K562 (cell line): ENCODE measurements around the gene SAMM50. TPM values are rescaled to one million over a fixed set of nuclear protein-coding genes. Genes with fewer than 3 reads are reported as not detected.
A peak's percentile ranks its signal among the peaks of the same experiment; 100 is the strongest.

ENCODE experiments used
- ATF4 ChIP-seq: fragments of 450-650 bp; formaldehyde crosslinking; IDR thresholded peaks from 2 replicates; pipeline ENCODE4 v1.4.0; 2022; ENCODE audit warnings: mild to moderate bottlenecking, moderate library complexity
- BRCA1 ChIP-seq, 2 experiments: fragments of 450-650 bp in 1 of 2; sonication (generic) in 1 of 2; formaldehyde crosslinking in 1 of 2; IDR thresholded peaks; 2 replicates each; pipeline versions ENCODE4 v1.5.0 to v1.6.1; 2017 to 2020; ENCODE audit warnings: mild to moderate bottlenecking in 1 of 2, missing genetic modification reagents in 1 of 2
- CCNT2 ChIP-seq: IDR thresholded peaks from 2 replicates; pipeline ENCODE4 v1.6.1; 2011; ENCODE audit warnings: borderline replicate concordance, low read depth, mild to moderate bottlenecking, moderate library complexity, mixed read lengths, low read length; ENCODE audit not compliant: insufficient read length; ENCODE audit errors: extremely low read depth
- CREM ChIP-seq: IDR thresholded peaks from 2 replicates; pipeline ENCODE4 v1.6.1; 2014; ENCODE audit warnings: antibody characterized with exemption, low read depth
- HDAC2 ChIP-seq: fragments of 450-650 bp; IDR thresholded peaks from 2 replicates; pipeline ENCODE4 v1.6.1; 2016; ENCODE audit warnings: mild to moderate bottlenecking
- ID3 ChIP-seq, 2 experiments: fragments of 250-450 bp in 1 of 2; fragments of 450-650 bp in 1 of 2; sonication (Bioruptor Pico) in 1 of 2; IDR thresholded peaks; 2 replicates each; pipeline versions ENCODE4 v1.6.1 to v1.8.0; 2016 to 2021; ENCODE audit warnings: mild to moderate bottlenecking in 2 of 2, moderate library complexity in 2 of 2, missing compliant biosample characterization in 1 of 2, missing genetic modification characterization in 1 of 2
- LARP7 ChIP-seq: fragments of 450-650 bp; IDR thresholded peaks from 2 replicates; pipeline ENCODE4 v1.6.1; 2016
- MBD2 ChIP-seq: sonication (generic); IDR thresholded peaks from 2 replicates; pipeline ENCODE4 v1.6.1; 2016; ENCODE audit warnings: low read depth, borderline replicate concordance
- MTA3 ChIP-seq: fragments of 450-650 bp; formaldehyde crosslinking; IDR thresholded peaks from 2 replicates; pipeline ENCODE4 v1.6.1; 2017; ENCODE audit warnings: mild to moderate bottlenecking, borderline replicate concordance
- MYC ChIP-seq, 2 experiments: fragments of 250-450 bp in 1 of 2; sonication (Bioruptor Pico) in 1 of 2; IDR thresholded peaks; 2 replicates each; pipeline versions ENCODE4 v1.5.1 to v1.6.1; 2012 to 2021; ENCODE audit warnings: low read depth in 2 of 2, borderline replicate concordance in 1 of 2, improper control_type of control experiment in 1 of 2, low read length in 1 of 2, mild to moderate bottlenecking in 1 of 2, moderate library complexity in 1 of 2
- RBM25 ChIP-seq: fragments of 200-400 bp; formaldehyde crosslinking; IDR thresholded peaks from 2 replicates; pipeline ENCODE4 v1.6.1; 2018; ENCODE audit warnings: low read length, low read depth, moderate library complexity; ENCODE audit not compliant: severe bottlenecking
- RFX5 ChIP-seq: IDR thresholded peaks from 2 replicates; pipeline ENCODE4 v1.6.1; 2011; ENCODE audit warnings: low read depth, mild to moderate bottlenecking, improper control_type of control experiment, low read length
- RNF219 ChIP-seq: fragments of 250-450 bp; sonication (Bioruptor Pico); IDR thresholded peaks from 2 replicates; pipeline ENCODE4 v1.5.0; 2022; ENCODE audit warnings: mild to moderate bottlenecking
- SMAD4 ChIP-seq: fragments of 250-450 bp; sonication (Bioruptor Pico); conservative IDR thresholded peaks from 2 replicates; pipeline ENCODE4 v1.8.0; 2021; ENCODE audit warnings: inconsistent platforms, mild to moderate bottlenecking, moderate library complexity
- SMARCA5 ChIP-seq: fragments of 450-650 bp; IDR thresholded peaks from 2 replicates; pipeline ENCODE4 v1.6.1; 2016
- SMARCB1 ChIP-seq: IDR thresholded peaks from 2 replicates; pipeline ENCODE4 v1.6.1; 2011; ENCODE audit warnings: improper control_type of control experiment, low read depth; ENCODE audit not compliant: insufficient read length
- SMARCE1 ChIP-seq: fragments of 450-650 bp; IDR thresholded peaks from 2 replicates; pipeline ENCODE4 v1.7.1; 2016; ENCODE audit warnings: mild to moderate bottlenecking
- TCFL5 ChIP-seq: fragments of 250-450 bp; sonication (Bioruptor Pico); conservative IDR thresholded peaks from 2 replicates; pipeline ENCODE4 v1.6.1; 2021; ENCODE audit warnings: mild to moderate bottlenecking, moderate library complexity, matching md5 sums
- USF2 ChIP-seq: sonication (generic); formaldehyde crosslinking; IDR thresholded peaks from 2 replicates; pipeline ENCODE4 v1.5.0; 2020; ENCODE audit warnings: missing genetic modification reagents
- ZNF165 ChIP-seq: fragments of 250-450 bp; sonication (Bioruptor Pico); IDR thresholded peaks from 2 replicates; pipeline ENCODE4 v1.4.0; 2020; ENCODE audit warnings: borderline replicate concordance
- ZNF311 ChIP-seq: fragments of 250-450 bp; sonication (Bioruptor Pico); IDR thresholded peaks from 2 replicates; pipeline ENCODE4 v1.4.0; 2020; ENCODE audit warnings: mild to moderate bottlenecking, moderate library complexity
- ZNF584 ChIP-seq: fragments of 200-800 bp; sonication (Bioruptor generic); IDR thresholded peaks from 2 replicates; pipeline ENCODE4 v1.6.1; 2016; ENCODE audit warnings: low read depth, mild to moderate bottlenecking, missing genetic modification characterization, missing compliant biosample characterization
- ZNF586 ChIP-seq: fragments of 450-650 bp; formaldehyde crosslinking; conservative IDR thresholded peaks from 2 replicates; pipeline ENCODE4 v1.4.0; 2020; ENCODE audit warnings: mild to moderate bottlenecking, moderate library complexity
- ZNF75A ChIP-seq: fragments of 450-650 bp; formaldehyde crosslinking; IDR thresholded peaks from 2 replicates; pipeline ENCODE4 v1.4.0; 2020; ENCODE audit warnings: mild to moderate bottlenecking
- polyA plus RNA-seq, 8 experiments: library from polyadenylated mRNA; depleted of rRNA in 4 of 8; stranded (reverse) in 5 of 8; unstranded in 3 of 8; fragments of >200 nt; fragmentation: Nextera tagmentation in 2 of 8; fragmentation: Illumina TruSeq in 1 of 8; extraction: Ambion mirVana in 2 of 8; extraction: Trizol in 1 of 8; gene quantifications; 2 replicates each; pipeline versions ENCODE4 v1.2.1 to v1.2.3, GENCODE V29; 2011 to 2014; ENCODE audit warnings: inconsistent platforms in 1 of 8, missing spikeins in 1 of 8
- total RNA-seq, 7 experiments: library from RNA; depleted of rRNA in 6 of 7; stranded (reverse); fragments of >200 nt in 6 of 7; fragmentation: Illumina TruSeq in 2 of 7; extraction: Trizol in 2 of 7; gene quantifications; 2 replicates each; pipeline versions ENCODE4 v1.2.1 to v1.2.3, GENCODE V29; 2011 to 2021; ENCODE audit warnings: low replicate concordance in 1 of 7

Gene SAMM50
- total and polyA plus RNA-seq, 9 of the 15 experiments (the other 6 are each of a cell fraction or from before 2014, with no cell fraction given) = 14.6 to 49.3 (median 38.1) TPM

GRCh38 chr22:43969021-43969878 is 14.0 kb downstream of the SAMM50 start (continued):
- TF ChIP-seq USF2 (CRISPR knock-in tag) (no peak), TCFL5 (CRISPR knock-in tag) (no peak), CCNT2 (no peak), CREM (peak; percentile 28; the same call in 1 of the 2 replicates), LARP7 (no peak), SMARCE1 (peak; percentile 94), ATF4 (0 out of 2 replicates have a peak, but pooled peaks have one; percentile 20), ID3 (CRISPR knock-in tag; IDR thresholded peaks at IDR 0.05) (no peak), ID3 (tag; IDR thresholded peaks at IDR 0.05) (no peak), BRCA1 (IDR thresholded peaks at IDR 0.05) (no peak), BRCA1 (CRISPR knock-in tag; IDR thresholded peaks at IDR 0.05) (no peak), HDAC2 (no peak; the same call in 1 of the 2 replicates), MYC (IDR thresholded peaks at IDR 0.05; ENCODE audit: low read depth, low read length) (peak; percentile 44), MYC (CRISPR knock-in tag; IDR thresholded peaks at IDR 0.05; ENCODE audit: borderline replicate concordance, low read depth) (no peak), ZNF165 (no peak), ZNF586 (CRISPR knock-in tag) (no peak), RBM25 (no peak), MTA3 (no peak), ZNF75A (CRISPR knock-in tag) (no peak), RFX5 (no peak), MBD2 (0 out of 2 replicates have a peak, but pooled peaks have one; percentile 22), SMAD4 (peak; percentile 63), SMARCB1 (no peak), SMARCA5 (no peak), ZNF584 (CRISPR knock-in tag) (no peak), RNF219 (no peak), ZNF311 (CRISPR knock-in tag) (no peak)
